SK-N-MC (cell line): ENCODE results near the gene KRT13.

Source experiments
- EZH2 ChIP-seq: fragments of 200-600 bp; sonication (generic); IDR thresholded peaks from one replicate; pipeline ENCODE4 v1.6.1; 2017; ENCODE audit warnings: antibody characterized with exemption
- FOXP2 ChIP-seq: optimal IDR thresholded peaks from 2 replicates; pipeline ENCODE3; 2011; ENCODE audit warnings: mild to moderate bottlenecking, moderate library complexity; ENCODE audit not compliant: insufficient read depth; ENCODE audit errors: extremely low read length, control extremely low read depth
- POLR2AphosphoS5 ChIP-seq: IDR thresholded peaks from 2 replicates; pipeline ENCODE4 v1.6.1; 2012; ENCODE audit warnings: mild to moderate bottlenecking, low read depth, low read length, borderline replicate concordance

DNA sequence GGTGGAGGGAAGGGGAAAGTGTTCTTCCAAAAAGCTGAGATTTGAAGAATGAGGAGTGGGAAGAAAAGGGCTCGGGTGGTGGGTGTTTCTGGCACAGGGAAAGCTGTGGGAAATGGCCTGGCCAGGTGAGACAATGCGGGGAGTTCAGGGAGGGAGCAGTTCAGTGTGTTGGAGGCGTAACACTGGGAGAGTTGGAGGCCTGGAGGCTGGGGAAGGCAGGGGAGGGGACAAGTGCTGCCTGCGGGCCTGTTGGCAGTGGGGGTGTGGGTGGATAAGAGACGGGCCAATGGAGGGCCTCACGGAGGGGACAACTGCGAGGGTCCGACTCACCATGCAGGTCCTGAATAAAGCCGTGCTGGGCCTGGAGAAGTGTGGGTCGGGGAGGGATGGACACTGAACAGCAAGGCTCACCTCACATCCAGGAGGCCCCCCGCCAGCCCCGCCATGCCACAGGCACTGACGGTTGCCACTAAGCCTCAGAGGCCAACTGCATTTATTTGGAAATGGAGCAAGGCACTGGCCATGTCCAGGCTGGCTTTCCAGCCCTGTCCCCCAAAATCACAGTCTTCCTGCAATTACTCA is 40.5 kb upstream of the KRT13 start:
- no peak for TF ChIP-seq POLR2AphosphoS5
- no peak for TF ChIP-seq EZH2
- no peak for TF ChIP-seq FOXP2
